ENCODE measurements around the gene DUSP16.
"Not testable (repeated sequence)": the region's sequence is repeated elsewhere in the genome, so short reads cannot be mapped to it uniquely, and the experiment has no call there.

The DUSP16 gene, protein sequence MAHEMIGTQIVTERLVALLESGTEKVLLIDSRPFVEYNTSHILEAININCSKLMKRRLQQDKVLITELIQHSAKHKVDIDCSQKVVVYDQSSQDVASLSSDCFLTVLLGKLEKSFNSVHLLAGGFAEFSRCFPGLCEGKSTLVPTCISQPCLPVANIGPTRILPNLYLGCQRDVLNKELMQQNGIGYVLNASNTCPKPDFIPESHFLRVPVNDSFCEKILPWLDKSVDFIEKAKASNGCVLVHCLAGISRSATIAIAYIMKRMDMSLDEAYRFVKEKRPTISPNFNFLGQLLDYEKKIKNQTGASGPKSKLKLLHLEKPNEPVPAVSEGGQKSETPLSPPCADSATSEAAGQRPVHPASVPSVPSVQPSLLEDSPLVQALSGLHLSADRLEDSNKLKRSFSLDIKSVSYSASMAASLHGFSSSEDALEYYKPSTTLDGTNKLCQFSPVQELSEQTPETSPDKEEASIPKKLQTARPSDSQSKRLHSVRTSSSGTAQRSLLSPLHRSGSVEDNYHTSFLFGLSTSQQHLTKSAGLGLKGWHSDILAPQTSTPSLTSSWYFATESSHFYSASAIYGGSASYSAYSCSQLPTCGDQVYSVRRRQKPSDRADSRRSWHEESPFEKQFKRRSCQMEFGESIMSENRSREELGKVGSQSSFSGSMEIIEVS

DNA sequence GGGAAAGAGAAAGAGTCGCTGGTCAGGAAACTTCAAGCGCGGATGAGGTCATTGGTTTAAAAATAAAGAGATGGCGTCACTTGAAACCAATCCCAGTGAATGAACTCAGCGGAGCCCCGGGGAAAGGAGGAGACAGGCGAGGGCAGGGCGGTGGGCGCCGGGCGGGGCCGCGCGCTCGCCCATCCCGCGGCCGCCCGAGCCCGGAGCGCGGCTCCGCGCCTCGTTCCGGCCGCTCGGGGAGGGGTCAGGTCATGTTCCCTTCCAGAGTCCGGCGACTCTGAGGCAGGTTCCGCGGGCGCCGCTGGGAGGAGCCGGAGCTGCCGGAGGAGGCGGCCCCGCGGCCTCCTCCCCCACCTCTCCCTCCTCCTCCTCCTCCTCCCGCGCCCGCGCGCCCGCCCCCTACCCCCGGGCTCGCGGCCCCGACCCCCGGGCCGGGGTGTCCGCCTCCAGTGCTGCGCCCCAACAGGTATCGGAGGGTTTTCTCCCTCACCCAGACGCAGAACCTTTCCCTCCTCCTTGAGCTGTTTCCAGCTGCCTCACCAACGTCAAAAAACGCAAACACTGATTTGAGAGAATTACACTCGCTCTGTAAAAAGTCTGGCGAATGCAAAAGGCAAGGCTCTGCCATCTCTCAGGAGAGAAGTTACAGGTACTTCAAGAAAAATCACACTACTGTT is at the start of gene DUSP16:
DUSP16 (minus strand) TSS at position 279 of the 677 bp plus-strand sequence. CDS start 41,765 bp downstream, outside the sequence.
- peak; percentile 76 for DNase-seq (ENCODE audit: low read depth)

DNA sequence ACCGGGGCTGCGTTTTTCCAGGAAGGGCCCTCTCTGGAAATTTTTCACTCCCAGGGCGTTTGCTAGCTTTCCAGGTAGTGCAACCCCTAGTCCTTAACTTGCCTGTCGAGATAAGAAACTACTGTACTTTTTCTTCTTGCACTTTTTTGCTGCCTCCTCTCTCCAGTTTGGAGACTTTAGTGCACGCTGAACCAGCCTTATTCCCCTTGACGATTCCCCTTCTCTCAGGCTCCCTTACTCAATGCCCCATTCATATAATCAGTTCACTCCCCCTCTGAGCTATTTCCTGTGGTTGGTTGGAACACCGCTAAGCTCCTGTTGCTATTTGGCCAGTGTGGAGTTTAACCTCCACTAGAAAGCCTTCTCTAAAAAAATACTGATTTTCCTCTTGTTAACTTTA is 49.7 kb upstream of the DUSP16 start:
- no peak for DNase-seq (ENCODE audit: low read depth)

DNA sequence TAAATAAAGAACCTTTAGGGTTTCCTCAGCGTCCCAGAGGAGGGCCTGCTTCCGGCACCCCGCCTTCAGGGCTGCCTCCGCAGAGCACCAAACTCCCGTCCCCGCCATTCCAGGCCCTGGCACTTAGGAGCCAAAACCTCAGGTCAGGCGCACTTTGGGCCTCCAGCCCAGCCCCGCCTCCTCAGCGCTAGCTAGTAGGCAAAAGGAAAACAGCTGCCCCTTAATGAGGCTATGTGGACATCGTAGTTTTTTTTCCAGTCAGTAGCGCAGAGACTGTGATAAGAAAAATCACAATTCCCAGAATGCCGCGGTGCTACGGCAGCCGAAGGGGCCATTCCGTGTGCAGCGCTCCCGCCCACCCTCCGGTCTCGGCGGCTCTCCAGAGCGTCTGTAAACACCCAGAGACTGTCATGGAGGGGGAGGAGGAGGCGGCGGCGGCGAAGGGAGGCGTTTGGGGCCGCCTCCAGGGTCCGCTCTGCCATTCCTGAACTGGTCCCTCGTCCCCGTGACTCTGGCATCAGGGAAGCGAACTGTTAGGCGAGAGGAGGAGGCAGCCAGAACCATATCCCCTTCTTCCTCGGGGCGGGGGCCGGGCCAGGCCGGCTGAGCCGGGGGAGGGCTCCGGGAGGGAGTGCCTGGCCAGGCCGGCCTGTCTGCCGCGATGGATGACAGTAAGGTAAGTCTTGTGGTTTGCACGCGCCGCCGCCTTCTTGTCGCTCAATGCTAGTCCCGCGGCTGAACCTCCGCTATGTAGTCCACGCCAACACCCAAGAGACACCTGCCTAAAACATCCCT is 49.0 kb upstream of the DUSP16 start, which contains the start of gene CREBL2:
CREBL2 (plus strand) TSS at position 365 of the 795 bp plus-strand sequence; CDS start at position 662, 297 bp downstream.
- peak; percentile 92 for DNase-seq (ENCODE audit: low read depth)

GRCh38 chr12:12610711-12611110 is 48.0 kb upstream of the DUSP16 start:
- DNase-seq (ENCODE audit: low read depth), result no peak

GRCh38 chr12:12609692-12610091 is 47.0 kb upstream of the DUSP16 start:
- DNase-seq (ENCODE audit: low read depth), result no peak

DNA sequence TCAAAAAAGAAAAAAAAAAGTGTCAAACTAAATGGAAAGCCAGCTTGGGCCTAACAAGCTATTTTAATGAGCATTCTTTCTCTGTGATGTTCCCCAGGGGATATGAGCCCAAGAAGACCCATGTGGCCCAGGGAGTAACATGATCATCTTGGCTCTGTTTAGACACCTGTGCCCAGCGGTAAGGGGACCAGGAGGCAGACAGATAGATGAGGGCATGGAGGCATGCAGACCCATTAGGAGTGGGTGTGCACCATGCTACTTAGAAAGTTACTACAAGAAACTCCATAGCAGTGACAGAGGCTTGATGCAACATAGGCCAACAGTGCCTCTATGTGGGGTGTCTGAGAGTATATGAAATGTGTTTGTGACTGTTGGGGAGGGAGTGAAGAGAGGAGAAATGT is 45.9 kb upstream of the DUSP16 start:
- DNase-seq (ENCODE audit: low read depth), result no peak

- DNase-seq (ENCODE audit: low read depth), result no peak
Observed at GRCh38 chr12:12606781-12607589, 44.3 kb upstream of the DUSP16 start.

- no peak for DNase-seq (ENCODE audit: low read depth)
Observed at GRCh38 chr12:12604740-12605139, 42.1 kb upstream of the DUSP16 start.

- no peak for DNase-seq (ENCODE audit: low read depth)
Observed at GRCh38 chr12:12600659-12601058, 38.0 kb upstream of the DUSP16 start.

DNA sequence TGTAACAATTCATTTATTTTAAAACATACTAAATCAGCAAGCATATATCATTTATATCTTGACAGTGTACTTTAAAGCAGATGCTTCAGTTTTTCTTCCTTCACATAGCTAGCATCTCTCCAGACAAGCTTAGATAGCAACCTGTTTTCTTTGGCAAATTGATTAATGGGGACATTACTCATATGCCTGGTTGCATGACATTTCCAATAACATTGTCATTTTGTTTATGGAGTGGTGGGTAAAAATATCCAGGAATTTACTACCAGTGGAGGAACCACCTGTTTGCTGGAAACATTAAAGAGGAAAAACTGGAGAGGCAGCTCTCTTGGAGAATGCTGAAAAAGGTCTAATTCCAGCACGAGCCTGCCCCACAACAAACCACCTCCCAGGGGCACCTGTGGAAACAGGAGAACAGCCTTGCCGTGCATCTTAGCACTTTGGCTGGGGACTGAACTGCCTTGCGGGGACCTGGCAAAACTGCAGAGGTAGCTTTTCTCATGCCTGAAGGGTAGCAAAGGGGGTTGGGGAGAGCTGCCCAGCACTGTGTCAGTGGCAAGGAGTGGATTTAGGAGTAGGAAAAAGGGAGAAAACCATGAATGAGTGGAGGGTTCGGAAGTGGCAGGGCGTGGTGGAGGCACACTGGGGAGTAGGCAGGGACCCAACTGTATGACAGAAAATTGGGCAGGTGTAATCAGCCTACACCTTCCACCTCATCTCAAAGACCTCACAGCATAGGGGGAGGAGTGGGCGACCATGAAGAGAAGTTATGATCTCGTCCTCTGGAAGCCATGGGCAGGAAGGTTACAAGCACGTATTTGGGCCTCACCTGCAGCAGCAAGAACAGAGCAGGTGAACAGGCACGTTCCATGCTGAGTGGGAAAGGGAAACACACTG is 37.3 kb upstream of the DUSP16 start:
- DNase-seq (ENCODE audit: low read depth), result no peak

DNA sequence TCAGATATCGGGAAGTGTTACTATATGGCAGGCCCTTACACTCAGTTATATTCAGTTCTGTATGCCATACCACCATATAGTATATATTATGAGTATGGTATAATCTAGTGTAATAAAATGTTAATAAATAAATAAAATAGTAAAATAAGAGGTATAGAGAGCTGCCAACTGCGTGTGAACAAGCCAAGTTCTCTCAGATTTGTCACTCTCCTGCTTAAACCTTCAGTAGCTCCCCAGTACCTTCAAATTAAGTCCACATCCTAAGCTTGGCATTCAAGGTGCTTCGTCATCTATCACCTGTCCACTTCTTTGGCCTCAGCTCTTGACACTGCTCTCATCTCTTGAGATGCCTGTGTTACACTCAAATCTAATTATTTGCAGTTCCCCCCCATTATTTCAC is 36.2 kb upstream of the DUSP16 start:
- DNase-seq (ENCODE audit: low read depth), result no peak

DNA sequence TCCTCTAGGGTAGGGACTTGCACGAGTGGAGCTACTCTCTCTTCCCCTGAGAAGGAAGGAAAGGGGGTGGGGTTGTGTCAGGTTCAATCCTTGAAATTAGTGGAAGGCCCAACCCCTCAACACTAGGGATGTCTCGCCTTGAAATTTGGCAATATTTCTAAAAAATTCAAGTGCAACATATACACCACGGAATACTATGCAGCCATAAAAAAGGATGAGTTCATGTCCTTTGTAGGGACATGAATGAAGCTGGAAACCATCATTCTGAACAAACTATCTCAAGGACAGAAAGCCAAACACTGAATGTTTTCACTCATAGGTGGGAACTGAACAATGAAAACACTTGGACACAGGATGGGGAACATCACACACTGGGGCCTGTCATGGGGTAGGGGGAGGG is 33.9 kb upstream of the DUSP16 start:
- not testable (repeated sequence) for DNase-seq (ENCODE audit: low read depth)

- DNase-seq (ENCODE audit: low read depth), result not testable (repeated sequence)
Observed at GRCh38 chr12:12595929-12596328, 33.3 kb upstream of the DUSP16 start.

DNA sequence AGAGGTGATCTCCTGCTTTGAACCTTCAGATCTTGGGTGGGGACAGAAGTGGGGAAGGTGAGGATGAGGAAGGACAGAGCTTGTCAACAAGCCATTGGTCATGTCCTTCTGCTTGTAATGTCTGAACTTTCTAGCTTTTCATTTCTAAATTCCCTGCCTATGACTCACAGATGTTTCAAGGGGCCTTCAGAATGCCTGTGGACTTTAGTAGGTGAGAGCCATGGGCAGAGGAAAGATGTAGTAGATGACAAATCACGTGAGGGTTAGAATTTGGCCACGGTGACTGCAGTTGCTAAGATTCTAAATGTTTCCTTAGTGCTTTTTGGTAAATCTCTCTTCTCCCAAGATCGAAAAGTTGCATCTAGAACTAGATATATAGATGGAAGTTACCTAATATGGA is 30.3 kb upstream of the DUSP16 start:
- no peak for DNase-seq (ENCODE audit: low read depth)

DNA sequence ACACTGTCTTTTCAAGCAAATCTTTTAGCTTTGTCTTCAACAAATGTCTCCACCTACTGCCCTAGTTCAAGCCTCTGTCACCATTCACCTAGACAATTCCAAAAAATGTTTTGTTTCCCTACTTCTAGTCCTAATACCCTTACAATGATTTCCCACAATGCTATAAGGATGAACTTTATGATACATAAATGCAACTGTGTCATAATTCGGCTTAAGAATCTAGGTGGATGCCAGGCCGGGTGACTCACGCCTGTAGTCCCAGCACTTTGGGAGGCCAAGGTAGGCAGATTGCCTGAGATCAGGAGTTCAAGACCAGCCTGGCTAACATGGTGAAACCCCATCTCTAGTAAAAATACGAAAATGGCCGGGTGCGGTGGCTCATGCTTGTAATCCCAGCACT is 28.3 kb upstream of the DUSP16 start:
- no peak for DNase-seq (ENCODE audit: low read depth)

DNA sequence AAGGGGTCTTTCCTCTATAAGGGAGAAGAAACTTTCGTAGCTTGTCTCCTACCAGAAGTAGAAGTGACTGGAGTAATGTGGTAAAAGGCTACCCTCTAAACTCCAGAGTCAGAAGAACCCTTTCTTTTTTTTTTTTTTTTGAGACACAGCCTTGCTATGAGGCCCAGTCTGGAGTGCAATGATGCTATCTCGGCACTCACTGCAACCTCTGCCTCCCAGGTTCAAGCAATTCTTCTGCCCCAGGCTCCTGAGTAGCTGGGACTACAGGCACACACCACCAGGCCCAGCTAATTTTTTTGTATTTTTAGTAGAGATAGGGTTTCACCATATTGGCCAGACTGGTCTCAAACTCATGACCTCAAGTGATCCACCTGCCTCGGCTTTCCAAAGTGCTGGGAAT is 25.8 kb upstream of the DUSP16 start:
- not testable (repeated sequence) for DNase-seq (ENCODE audit: low read depth)

DNA sequence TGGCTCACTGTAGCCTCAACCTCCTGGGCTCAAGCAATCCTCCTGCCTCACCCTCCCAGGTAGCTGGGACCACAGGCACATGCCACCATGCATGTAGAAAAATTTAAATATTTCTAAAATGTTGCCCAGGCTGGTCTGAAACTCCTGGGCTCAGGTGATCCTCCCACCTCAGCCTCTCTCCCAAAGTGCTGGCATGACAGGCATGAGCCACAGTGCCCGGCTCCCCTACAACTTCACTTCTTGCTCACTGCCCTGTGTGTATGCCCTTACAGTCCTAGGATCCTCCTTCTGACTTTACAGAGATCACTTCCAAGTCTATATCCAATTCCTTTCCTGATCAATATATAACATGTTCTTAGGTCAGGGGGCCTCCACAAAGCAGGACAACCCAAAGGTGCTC is 25.2 kb upstream of the DUSP16 start:
- DNase-seq (ENCODE audit: low read depth), result no peak

DNA sequence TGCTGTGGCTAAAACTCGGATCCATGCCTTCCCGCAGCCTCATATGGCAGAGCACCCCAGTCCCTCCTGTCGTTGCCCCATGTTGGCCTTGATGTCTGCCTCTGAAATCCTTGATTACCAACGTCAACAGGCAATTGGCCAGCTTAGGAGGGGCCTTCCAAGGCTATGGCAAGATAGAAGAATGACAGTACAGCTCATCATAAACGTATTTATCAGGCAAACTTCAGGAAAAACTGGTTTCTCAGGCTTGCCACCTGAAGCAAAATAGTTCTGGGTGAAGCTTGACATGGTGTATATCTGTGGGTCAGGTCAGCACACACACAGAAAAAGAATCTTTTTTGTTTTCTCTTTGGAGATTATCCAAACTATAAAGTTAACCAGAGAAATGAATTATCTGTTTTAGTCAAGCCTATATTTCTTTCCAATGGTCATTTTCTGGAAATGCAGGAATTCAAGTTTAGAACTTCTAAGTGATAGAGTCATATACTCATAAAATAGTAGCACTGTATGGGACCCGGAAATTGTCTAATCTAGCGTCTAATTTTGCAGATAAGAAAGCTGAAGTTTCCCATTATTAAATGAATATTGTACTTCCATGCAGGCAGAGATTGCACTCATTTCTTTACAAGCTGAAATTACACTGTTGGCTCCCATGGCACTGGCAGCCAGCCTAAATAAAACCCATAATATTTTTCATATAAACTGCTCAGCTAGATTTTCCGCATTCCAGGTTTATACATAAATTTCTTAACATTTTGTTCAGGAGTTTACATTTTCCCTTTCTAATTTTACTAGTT is 24.4 kb upstream of the DUSP16 start:
- no peak for DNase-seq (ENCODE audit: low read depth)
